ENCODE measurements around the gene MAP3K4. TPM values are rescaled to one million over a fixed set of nuclear protein-coding genes. Genes with fewer than 3 reads are reported as not detected.
"Not testable (repeated sequence)": the region's sequence is repeated elsewhere in the genome, so short reads cannot be mapped to it uniquely, and the experiment has no call there.

MAP3K4 gene
- total RNA-seq, 1 donor from 2014 or later, result 56.7 TPM

DNA sequence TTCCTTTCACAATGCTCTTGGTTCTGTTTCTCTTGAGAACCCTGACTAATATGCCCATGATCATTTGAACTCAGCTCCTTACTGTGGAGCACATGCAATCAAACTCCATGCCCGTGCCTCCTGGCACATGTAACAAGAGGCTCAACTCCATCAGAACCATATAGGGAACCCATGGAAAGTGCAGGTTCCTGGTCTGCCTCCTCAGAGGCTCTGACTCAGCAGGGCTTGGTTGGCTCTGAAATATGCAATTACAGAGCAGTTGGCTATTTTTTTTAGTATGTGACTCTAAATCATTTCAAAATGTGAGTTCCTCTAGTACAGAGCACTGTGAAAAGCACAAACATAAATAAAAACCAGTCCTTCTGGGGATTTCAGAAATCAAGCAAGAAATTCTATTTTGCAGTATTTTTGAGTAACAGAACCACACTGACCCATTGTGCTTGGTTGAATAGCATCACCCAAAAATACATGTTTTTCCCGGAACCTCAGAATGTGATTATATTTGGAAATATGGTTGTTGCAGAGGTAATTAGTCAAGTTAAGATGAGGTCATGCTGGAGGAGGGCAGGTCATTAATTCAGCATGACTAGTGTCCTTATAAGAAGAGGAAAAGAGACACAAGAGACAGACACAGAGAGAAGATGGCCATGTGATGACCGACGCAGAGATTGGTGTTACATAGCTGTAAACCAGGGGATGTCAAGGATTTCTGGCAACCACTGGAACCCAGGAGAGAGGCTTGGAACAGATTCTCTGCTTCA is 13.2 kb upstream of the MAP3K4 start:
- DNase-seq (ENCODE audit: extremely low spot score in 2 of 2), result no peak
- H3K9me3 ChIP-seq, result no peaks in the 10 kb centered on the region
- no peak for TF ChIP-seq POLR2A (IDR thresholded peaks at IDR 0.05)
- no peak for TF ChIP-seq POLR2AphosphoS5 (IDR thresholded peaks at IDR 0.05; ENCODE audit: insufficient read depth in 1 of 2, low read depth in 1 of 2)
- TF ChIP-seq, protein P1, sequence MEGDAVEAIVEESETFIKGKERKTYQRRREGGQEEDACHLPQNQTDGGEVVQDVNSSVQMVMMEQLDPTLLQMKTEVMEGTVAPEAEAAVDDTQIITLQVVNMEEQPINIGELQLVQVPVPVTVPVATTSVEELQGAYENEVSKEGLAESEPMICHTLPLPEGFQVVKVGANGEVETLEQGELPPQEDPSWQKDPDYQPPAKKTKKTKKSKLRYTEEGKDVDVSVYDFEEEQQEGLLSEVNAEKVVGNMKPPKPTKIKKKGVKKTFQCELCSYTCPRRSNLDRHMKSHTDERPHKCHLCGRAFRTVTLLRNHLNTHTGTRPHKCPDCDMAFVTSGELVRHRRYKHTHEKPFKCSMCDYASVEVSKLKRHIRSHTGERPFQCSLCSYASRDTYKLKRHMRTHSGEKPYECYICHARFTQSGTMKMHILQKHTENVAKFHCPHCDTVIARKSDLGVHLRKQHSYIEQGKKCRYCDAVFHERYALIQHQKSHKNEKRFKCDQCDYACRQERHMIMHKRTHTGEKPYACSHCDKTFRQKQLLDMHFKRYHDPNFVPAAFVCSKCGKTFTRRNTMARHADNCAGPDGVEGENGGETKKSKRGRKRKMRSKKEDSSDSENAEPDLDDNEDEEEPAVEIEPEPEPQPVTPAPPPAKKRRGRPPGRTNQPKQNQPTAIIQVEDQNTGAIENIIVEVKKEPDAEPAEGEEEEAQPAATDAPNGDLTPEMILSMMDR (IDR thresholded peaks at IDR 0.05), result no peak

DNA sequence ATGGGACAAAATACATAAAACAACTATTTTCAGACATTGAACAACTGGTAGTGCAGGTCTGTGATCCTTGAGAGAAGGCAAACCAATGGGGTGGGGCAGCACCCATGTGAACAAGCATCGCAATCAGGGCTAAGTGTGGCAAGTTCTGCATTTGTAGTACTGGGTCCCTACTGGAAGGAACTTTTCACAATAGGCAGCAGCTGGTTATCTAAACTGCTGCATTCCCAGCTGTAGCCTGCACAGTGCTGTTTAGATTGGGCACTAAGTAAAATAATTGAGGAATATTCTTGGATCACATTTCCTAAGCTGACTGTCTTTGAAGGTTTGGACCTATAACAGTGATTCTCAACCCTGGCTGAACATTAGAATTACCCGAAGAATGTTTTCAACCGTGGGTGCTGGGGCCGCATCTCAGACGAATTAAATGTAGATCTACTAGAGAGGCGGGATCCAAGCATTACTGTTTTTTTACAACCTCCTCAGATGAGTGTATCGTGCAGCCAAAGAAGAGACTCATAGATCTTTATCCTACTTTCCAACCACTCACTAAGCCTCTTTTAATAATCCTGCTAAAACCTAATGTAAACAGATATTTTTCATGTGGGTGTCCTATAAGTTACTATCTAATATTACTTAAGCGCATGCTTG is 12.4 kb upstream of the MAP3K4 start:
- DNase-seq (ENCODE audit: extremely low spot score in 2 of 2), result no peak
- Histone ChIP-seq H3K27ac (peak overlapping the region; percentile 37), H3K4me1 (peaks cover 36% of the 10 kb centered on the region), H3K4me3 (no peak overlapping the region), H3K36me3 (no peaks in the 10 kb centered on the region), H3K27me3 (no peaks in the 10 kb centered on the region), H3K9me3 (no peaks in the 10 kb centered on the region)
- TF ChIP-seq, protein P1 (IDR thresholded peaks at IDR 0.05), result no peak
- TF ChIP-seq POLR2AphosphoS5 (IDR thresholded peaks at IDR 0.05; ENCODE audit: insufficient read depth in 1 of 2, low read depth in 1 of 2) (no peak), POLR2A (IDR thresholded peaks at IDR 0.05) (no peak)
- intact Hi-C loops (cut with DNase I), result no loop called here

More for the DNA sequence above, 13.2 kb upstream of the MAP3K4 start:
- Histone ChIP-seq H3K27me3 (no peaks in the 10 kb centered on the region), H3K4me1 (peaks cover 45% of the 10 kb centered on the region), H3K36me3 (no peaks in the 10 kb centered on the region), H3K4me3 (no peak overlapping the region), H3K27ac (peak overlapping the region; percentile 37)
- intact Hi-C loops (cut with DNase I), result no loop called here

DNA sequence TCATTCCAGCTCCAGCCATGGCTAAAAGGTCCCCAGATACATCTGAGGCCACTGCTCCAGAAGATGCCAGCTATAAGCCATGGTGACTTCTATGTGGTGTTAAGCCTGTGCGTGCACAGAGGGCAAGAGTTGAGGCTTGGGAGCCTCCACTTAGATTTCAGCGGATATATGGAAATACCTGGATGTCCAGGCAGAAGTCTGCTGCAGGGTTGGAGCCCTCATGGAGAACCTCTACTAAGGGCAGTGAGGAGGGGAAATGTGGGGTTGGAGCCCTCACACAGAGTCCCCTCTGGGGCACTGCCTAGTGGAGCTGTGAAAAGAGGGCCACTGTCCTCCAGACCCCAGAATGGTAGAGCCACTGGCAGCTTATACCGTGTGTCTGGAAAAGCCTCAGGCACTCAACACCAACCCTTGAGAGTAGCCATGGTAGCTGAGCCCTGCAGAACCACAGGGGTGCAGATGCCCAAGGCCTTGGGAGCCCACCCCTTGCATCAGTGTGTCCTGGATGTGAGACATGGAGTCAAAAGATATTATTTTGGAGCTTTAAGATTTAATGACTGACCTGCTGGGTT is 8.1 kb upstream of the MAP3K4 start:
- DNase-seq (ENCODE audit: extremely low spot score in 2 of 2); H3K4me3 ChIP-seq; H3K9me3 ChIP-seq; intact Hi-C loops (cut with DNase I); H3K36me3 ChIP-seq; H3K27me3 ChIP-seq; H3K27ac ChIP-seq: not testable (repeated sequence)
- peaks cover 17% of the 10 kb centered on the region for H3K4me1 ChIP-seq

DNA sequence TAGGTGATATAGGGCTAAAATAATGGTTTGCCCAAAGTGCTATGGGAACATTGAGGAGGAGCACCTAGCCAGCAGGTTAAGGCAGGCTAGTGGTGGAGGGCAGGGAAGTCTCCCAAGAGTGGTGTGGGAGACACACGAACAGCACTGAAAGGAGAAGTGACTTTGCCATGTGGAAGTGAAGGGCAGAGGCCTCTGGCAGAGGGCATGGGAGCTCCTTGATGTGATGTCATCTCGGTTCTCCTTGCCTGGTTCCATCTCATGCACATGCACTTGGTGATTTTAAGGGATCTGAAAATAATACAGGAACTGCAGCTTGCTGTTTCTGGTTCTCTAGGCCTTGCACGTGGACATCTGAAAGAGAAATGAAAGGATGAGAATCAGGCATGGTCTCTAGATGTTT is 4.7 kb upstream of the MAP3K4 start:
- Histone ChIP-seq H3K36me3 (no peaks in the 10 kb centered on the region), H3K27ac (no peak overlapping the region), H3K9me3 (no peaks in the 10 kb centered on the region), H3K4me1 (peaks cover 5% of the 10 kb centered on the region), H3K27me3 (no peaks in the 10 kb centered on the region), H3K4me3 (no peak overlapping the region)
- intact Hi-C loops (cut with DNase I), result no loop called here
- DNase-seq (ENCODE audit: extremely low spot score in 2 of 2), result no peak
- no peak for TF ChIP-seq POLR2AphosphoS5 (IDR thresholded peaks at IDR 0.05; ENCODE audit: insufficient read depth in 1 of 2, low read depth in 1 of 2)
- TF ChIP-seq, protein P1 (IDR thresholded peaks at IDR 0.05), result no peak
- no peak for TF ChIP-seq POLR2A (IDR thresholded peaks at IDR 0.05)

DNA sequence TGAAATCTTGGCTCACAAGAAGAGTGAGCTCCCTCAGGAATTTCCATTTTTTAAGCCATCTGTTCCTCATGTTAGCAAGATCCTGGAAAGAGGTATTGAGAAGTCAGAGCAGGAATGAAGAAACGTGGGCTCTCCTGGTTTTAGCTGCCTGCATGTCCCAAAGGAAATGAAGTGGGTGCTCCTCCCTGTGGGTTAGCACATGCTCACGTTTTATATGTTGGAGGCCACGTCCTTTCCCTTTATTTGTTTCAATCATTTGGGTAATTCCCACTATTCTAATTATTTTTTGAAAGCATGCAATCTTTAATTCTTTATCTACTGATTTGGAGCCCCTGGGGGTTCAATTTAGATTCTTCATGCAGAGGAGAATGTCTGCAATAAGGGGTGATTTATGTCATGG is 4.3 kb upstream of the MAP3K4 start:
- Histone ChIP-seq H3K9me3 (no peaks in the 10 kb centered on the region), H3K27me3 (no peaks in the 10 kb centered on the region), H3K36me3 (no peaks in the 10 kb centered on the region), H3K4me3 (no peak overlapping the region), H3K4me1 (peaks cover 5% of the 10 kb centered on the region), H3K27ac (no peak overlapping the region)
- no peak for DNase-seq (ENCODE audit: extremely low spot score in 2 of 2)
- TF ChIP-seq POLR2AphosphoS5 (IDR thresholded peaks at IDR 0.05; ENCODE audit: insufficient read depth in 1 of 2, low read depth in 1 of 2), result no peak
- no peak for TF ChIP-seq POLR2A (IDR thresholded peaks at IDR 0.05)
- TF ChIP-seq, protein P1 (IDR thresholded peaks at IDR 0.05), result no peak
- intact Hi-C loops (cut with DNase I), result no loop called here

Data from vagina (tissue), 2 donors.